ENCODE measurements around the gene VRK2.
A peak's percentile ranks its signal among the peaks of the same experiment; 100 is the strongest.

The VRK2 gene

DNA sequence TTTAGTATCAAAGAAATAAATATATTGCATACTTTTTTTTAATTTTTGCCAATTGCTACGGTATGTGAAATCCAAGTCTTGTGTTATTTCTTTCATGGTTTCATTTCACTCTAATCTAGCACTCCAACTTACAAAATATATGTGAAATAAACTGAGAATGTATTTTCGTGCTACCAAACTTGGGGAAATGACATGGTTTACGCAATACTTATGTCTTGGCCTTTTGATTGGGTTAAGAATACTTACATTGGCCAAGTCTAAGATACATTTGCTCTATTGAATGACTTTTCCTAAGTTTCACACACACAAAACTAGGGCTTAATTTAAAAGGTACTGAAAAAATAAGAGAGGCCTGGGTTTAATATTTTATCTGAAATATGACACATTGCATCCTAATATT lies 80.5 kb downstream of the VRK2 start:
- no peak overlapping the region for H3K27ac ChIP-seq
- TF ChIP-seq ZFX (IDR thresholded peaks at IDR 0.05): no peak
- TF ChIP-seq CTCF (conservative IDR thresholded peaks at IDR 0.05): no peak

DNA sequence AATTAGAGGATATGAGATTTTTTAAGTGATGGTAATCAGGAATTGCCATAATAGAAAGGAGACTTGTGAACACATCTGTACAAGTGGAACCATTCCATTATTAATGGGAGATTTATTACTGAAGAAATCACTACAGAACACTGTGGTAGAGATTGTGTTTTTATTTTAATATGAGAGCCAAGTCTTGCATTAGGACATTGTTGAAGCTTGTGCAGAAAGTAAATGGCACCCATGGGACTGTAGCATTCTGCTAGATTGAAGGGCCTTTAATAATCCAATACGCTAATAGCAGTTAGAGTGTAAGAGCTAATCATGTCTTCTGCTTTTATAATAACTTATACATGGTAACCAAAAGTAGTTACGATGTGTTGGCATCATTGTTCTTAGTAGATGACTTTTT lies 83.6 kb downstream of the VRK2 start:
- no peak for TF ChIP-seq ZFX (IDR thresholded peaks at IDR 0.05)
- TF ChIP-seq CTCF (conservative IDR thresholded peaks at IDR 0.05): no peak

DNA sequence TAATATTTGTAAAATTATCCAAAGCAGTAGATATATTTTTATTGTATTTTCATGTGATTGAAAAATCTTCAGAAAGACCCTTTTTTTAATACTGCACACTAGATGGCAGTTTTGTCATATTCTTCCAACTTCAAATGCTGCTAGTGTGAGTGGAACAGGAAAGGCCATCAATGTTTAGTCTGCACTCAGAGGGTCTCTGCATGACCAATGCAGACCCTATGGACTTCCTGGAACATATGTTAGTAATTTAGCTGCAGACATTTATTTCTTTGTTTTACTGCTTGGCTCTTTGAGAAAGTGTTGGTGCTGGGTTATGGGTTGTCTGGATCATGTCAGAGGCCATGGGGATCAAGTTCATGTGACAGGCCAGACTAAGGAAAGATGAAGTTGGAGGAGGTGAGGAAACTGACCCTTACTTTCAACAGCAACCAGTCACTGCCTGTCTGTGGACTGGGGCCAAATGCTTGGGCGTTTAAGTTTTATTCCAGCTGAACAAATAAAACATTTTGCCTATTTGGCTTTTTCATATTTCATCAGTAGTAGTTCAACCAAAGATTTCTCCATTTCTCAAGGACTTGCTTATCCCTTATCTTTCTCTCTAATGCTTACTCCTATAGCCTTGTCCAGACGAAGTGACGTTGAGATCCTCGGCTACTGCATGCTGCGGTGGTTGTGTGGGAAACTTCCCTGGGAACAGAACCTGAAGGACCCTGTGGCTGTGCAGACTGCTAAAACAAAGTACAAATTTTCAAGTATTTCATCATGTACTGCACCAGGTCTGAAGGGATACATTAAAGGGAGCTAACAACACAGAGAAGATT lies 84.8 kb downstream of the VRK2 start:
- peak; percentile 15; the same call in 1 of the 2 replicates for TF ChIP-seq CTCF (conservative IDR thresholded peaks at IDR 0.05)
- TF ChIP-seq ZFX (IDR thresholded peaks at IDR 0.05): no peak
- H3K27ac ChIP-seq: no peak overlapping the region

More for the DNA sequence above, 83.6 kb downstream of the VRK2 start:
- H3K27ac ChIP-seq: no peak overlapping the region

DNA sequence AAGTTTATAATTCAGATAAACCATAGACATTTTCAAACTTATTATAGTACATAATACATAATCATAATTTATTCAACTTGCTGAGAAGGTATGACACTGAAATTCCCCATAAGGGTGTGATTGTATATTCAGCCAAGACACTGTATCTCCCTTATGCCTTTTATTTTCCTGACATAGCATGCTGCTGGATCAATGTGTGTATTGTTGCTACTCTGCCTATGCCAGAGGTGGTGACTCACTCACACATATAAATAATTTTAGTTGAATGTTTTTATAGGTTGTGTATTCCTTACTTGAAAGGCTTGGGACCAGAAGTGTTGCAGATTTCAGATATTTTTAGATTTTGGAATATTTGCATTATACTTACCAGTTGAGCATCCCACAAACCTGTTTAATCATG lies 86.8 kb downstream of the VRK2 start:
- no peak for TF ChIP-seq ZFX (IDR thresholded peaks at IDR 0.05)
- no peak for TF ChIP-seq CTCF (conservative IDR thresholded peaks at IDR 0.05)
- no peak overlapping the region for H3K27ac ChIP-seq

GRCh38 chr2:58135861-58136260 lies 89.3 kb downstream of the VRK2 start:
- no peak overlapping the region for H3K27ac ChIP-seq
- no peak for TF ChIP-seq CTCF (conservative IDR thresholded peaks at IDR 0.05)
- TF ChIP-seq ZFX (IDR thresholded peaks at IDR 0.05): no peak

- TF ChIP-seq CTCF (conservative IDR thresholded peaks at IDR 0.05) (no peak), ZFX (IDR thresholded peaks at IDR 0.05) (no peak)
- no peak overlapping the region for H3K27ac ChIP-seq
Observed at GRCh38 chr2:58137221-58137620, 90.6 kb downstream of the VRK2 start.

GRCh38 chr2:58137856-58138255 lies 91.2 kb downstream of the VRK2 start:
- no peak overlapping the region for H3K27ac ChIP-seq
- TF ChIP-seq ZFX (IDR thresholded peaks at IDR 0.05) (no peak), CTCF (conservative IDR thresholded peaks at IDR 0.05) (no peak)

Measured in C4-2B (cell line).